ENCODE measurements around the gene UBE2Z. TPM values are rescaled to one million over a fixed set of nuclear protein-coding genes. Genes with fewer than 3 reads are reported as not detected.

The UBE2Z gene
- 40.3 TPM for total RNA-seq (2013)
- 10 to 100 TPM; 35.8 to 44.7 (median 40.0) TPM for polyA plus RNA-seq
- polyA minus RNA-seq, result 32.6 and 50.6 TPM in 2 replicates
- 83.3 to 278 (median 136) reads per million in 11 experiments for total RNA-seq

GRCh38 chr17:48908047-48908843 lies at the start of gene UBE2Z:
TSS of gene UBE2Z (plus strand) at chr17:48908407. CDS start at chr17:48908504, 97 bp downstream.
- Mint-ChIP-seq H3K27me3 (ENCODE audit: low read depth in 3 of 3) (peaks cover 0 to 3% (median 0%) of the 10 kb centered on the region in 3 donors), H3K27ac (peak within 1 kb of the TSS; percentile 96 to 100 (median 98)), H3K4me3 (peak within 1 kb of the TSS; percentile 93 to 98), H3K36me3 (peaks cover 32 to 38% of the 10 kb centered on the region in 2 donors), H3K4me1 (peaks cover 35% of the 10 kb centered on the region), H3K9me3 (no peaks in the 10 kb centered on the region)
- peak; percentile 87 to 93 (median 88) for DNase-seq
- no peak for TF ChIP-seq CTCF (IDR thresholded peaks at IDR 0.05)
- Histone ChIP-seq H3K4me2 (replicated peaks; ENCODE audit: extremely low read depth, low read length, poor library complexity, severe bottlenecking) (peak within 1 kb of the TSS; percentile 89), H4K20me1 (ENCODE audit: insufficient read depth, low read length) (peaks cover 42% of the 10 kb centered on the region), H3K36me3 (replicated peaks in 1 of 2; ENCODE audit: control insufficient read depth in 1 of 2, insufficient read depth in 2 of 2, low read length in 2 of 2) (peaks cover 17 to 32% of the 10 kb centered on the region in 2 donors), H3K4me3 (replicated peaks in 1 of 3; ENCODE audit: low read depth in 2 of 3, low read length in 3 of 3) (peak within 1 kb of the TSS; percentile 37 to 82 (median 68)), H2AFZ (ENCODE audit: insufficient read depth, low read depth, low read length, poor library complexity, severe bottlenecking) (peak within 1 kb of the TSS; percentile 88), H3K27ac (ENCODE audit: low read depth in 1 of 2, low read length in 2 of 2) (peak within 1 kb of the TSS; percentile 93 to 98), H3K4me1 (ENCODE audit: control insufficient read depth in 1 of 2, insufficient read depth in 2 of 2, low read length in 2 of 2) (peaks cover 25 to 37% of the 10 kb centered on the region in 2 donors), H3K79me2 (ENCODE audit: insufficient read depth, low read length) (peaks cover 47% of the 10 kb centered on the region), H3K9ac (ENCODE audit: insufficient read depth, low read length, poor library complexity, severe bottlenecking) (peak within 1 kb of the TSS; percentile 92), H3K27me3 (ENCODE audit: control insufficient read depth in 2 of 2, insufficient read depth in 2 of 2, low read length in 2 of 2) (no peaks in the 10 kb centered on the region), H3K9me3 (replicated peaks in 1 of 2; ENCODE audit: control insufficient read depth in 1 of 2, insufficient read depth in 1 of 2, low read length in 2 of 2) (no peaks in the 10 kb centered on the region)
- under 1% methylated on average over 81 of the region's 81 CpGs for WGBS (ENCODE audit: insufficient coverage)
- intact Hi-C loops (cut with micrococcal nuclease), result loop anchor here in 1 of 2 donors (2.0 to 5.0 kb wide), 2 partner anchors 15 to 76 kb away; partner anchors contain the start of genes ATP5MC1 and CALCOCO2

- H3K36me3 ChIP-seq (replicated peaks in 1 of 2; ENCODE audit: control insufficient read depth in 1 of 2, insufficient read depth in 2 of 2, low read length in 2 of 2), result peaks cover 88 to 93% of the 10 kb centered on the region in 2 donors
- Mint-ChIP-seq H3K27ac (no peak overlapping the region), H3K9me3 (no peaks in the 10 kb centered on the region), H3K27me3 (ENCODE audit: low read depth in 3 of 3) (peaks cover 0 to 2% (median 0%) of the 10 kb centered on the region in 3 donors), H3K4me1 (no peaks in the 10 kb centered on the region), H3K4me3 (no peak overlapping the region), H3K36me3 (peaks cover 80 to 92% of the 10 kb centered on the region in 2 donors)
- H3K27me3 ChIP-seq (ENCODE audit: control insufficient read depth in 2 of 2, insufficient read depth in 2 of 2, low read length in 2 of 2), result no peaks in the 10 kb centered on the region
- H3K4me2 ChIP-seq (replicated peaks; ENCODE audit: extremely low read depth, low read length, poor library complexity, severe bottlenecking), result no peak overlapping the region
- WGBS (ENCODE audit: insufficient coverage), result 100% methylated on average over 1 of the region's 3 CpGs
- H3K4me1 ChIP-seq (ENCODE audit: control insufficient read depth in 1 of 2, insufficient read depth in 2 of 2, low read length in 2 of 2), result no peaks in the 10 kb centered on the region
- no peak overlapping the region for H3K9ac ChIP-seq (ENCODE audit: insufficient read depth, low read length, poor library complexity, severe bottlenecking)
- no peaks in the 10 kb centered on the region for H3K79me2 ChIP-seq (ENCODE audit: insufficient read depth, low read length)
- TF ChIP-seq CTCF (IDR thresholded peaks at IDR 0.05), result peak; percentile 20
- no peaks in the 10 kb centered on the region for H3K9me3 ChIP-seq (replicated peaks in 1 of 2; ENCODE audit: control insufficient read depth in 1 of 2, insufficient read depth in 1 of 2, low read length in 2 of 2)
- H4K20me1 ChIP-seq (ENCODE audit: insufficient read depth, low read length), result no peaks in the 10 kb centered on the region
- intact Hi-C loops (cut with micrococcal nuclease), result no loop called here
- no peak overlapping the region for H3K27ac ChIP-seq (ENCODE audit: low read depth in 1 of 2, low read length in 2 of 2)
- H2AFZ ChIP-seq (ENCODE audit: insufficient read depth, low read depth, low read length, poor library complexity, severe bottlenecking), result no peak overlapping the region
- no peak for DNase-seq
- H3K4me3 ChIP-seq (replicated peaks in 1 of 3; ENCODE audit: low read depth in 2 of 3, low read length in 3 of 3), result no peak overlapping the region
These were observed 48.2 kb upstream of the UBE2Z start for GRCh38 chr17:48860034-48860433.

All from CD14-positive monocyte (primary cell).